Ishikawa (cell line): ENCODE results near the gene LRRC42.

Experiments used
- CEBPB ChIP-seq: IDR thresholded peaks from 2 replicates; pipeline ENCODE4 v1.6.1; 2012
- CREB1 ChIP-seq: IDR thresholded peaks from 2 replicates; pipeline ENCODE4 v1.6.1; 2012; ENCODE audit warnings: low read depth
- EGR1 ChIP-seq: IDR thresholded peaks from 2 replicates; pipeline ENCODE4 v1.6.1; 2012
- EP300 ChIP-seq: IDR thresholded peaks from 2 replicates; pipeline ENCODE4 v1.6.1; 2012; ENCODE audit warnings: borderline replicate concordance
- FOXM1 ChIP-seq: IDR thresholded peaks from 2 replicates; pipeline ENCODE4 v1.6.1; 2012; ENCODE audit warnings: low read depth, borderline replicate concordance
- NFIC ChIP-seq: IDR thresholded peaks from 2 replicates; pipeline ENCODE4 v1.6.1; 2012
- RAD21 ChIP-seq: IDR thresholded peaks from 2 replicates; pipeline ENCODE4 v1.6.1; 2012; ENCODE audit warnings: low read depth
- TAF1 ChIP-seq: IDR thresholded peaks from 2 replicates; pipeline ENCODE4 v1.6.1; 2012; ENCODE audit warnings: low read depth, mild to moderate bottlenecking
- TCF12 ChIP-seq: IDR thresholded peaks from 2 replicates; pipeline ENCODE4 v1.6.1; 2012; ENCODE audit warnings: low read depth
- TEAD4 ChIP-seq: IDR thresholded peaks from 2 replicates; pipeline ENCODE4 v1.6.1; 2012
- YY1 ChIP-seq: IDR thresholded peaks from 2 replicates; pipeline ENCODE4 v1.6.1; 2012; ENCODE audit warnings: low read depth
- ZBTB7A ChIP-seq: IDR thresholded peaks from 2 replicates; pipeline ENCODE4 v1.6.1; 2012; ENCODE audit warnings: low read depth
- TF ChIP-seq, protein P1 (sequence below): IDR thresholded peaks from 2 replicates; pipeline ENCODE4 v1.6.1; 2012
- TF ChIP-seq, protein P2 (sequence below): IDR thresholded peaks from 2 replicates; pipeline ENCODE4 v1.6.1; 2012
- TF ChIP-seq, protein P3 (sequence below): IDR thresholded peaks from 2 replicates; pipeline ENCODE4 v1.6.1; 2012; ENCODE audit warnings: low read depth, mild to moderate bottlenecking

The LRRC42 gene

DNA sequence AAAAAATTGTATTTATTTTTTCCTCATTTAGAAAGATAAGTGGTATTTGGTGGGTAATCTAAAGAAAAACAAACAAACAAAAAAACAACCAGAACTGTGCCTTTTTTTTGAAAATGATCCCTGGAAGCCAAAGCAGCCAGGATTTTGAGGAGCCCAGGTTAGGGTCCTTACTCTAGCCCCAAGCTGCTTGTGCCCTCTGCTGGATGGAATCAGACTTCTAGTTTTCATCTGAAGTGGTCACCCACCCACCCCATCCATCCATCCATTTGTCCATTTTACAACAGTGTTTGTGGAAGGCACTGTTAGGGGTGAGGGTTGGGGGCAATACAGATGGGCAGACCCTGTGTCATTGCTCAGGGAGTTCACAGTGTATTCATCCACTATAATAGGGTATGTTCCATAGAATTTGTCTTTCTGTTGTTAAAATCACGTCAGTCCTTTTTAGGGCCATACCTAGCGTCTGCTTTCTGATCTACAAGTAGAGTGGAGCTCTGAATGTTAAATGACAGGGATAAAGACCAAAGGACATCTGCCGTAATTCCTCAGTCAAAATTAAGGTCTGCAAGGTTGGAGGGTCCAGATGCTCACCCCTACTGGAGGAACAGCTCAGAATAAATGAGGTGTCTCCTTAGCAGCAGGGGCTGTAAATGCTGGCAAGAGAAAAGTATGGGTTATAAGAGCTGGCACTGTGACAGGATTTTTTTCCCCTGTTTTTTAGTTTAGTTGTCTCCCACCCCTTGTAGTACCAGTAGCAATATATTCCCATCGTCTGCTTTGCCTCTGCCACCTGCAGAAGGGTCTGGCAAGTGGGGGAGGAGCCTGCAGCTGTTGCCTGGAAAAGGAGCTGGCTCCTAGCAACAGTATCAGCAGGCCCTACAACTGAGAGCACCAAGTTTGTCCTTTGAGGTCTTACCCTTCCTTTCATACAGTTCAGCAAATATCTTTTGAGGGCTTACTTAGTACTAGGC lies 3.2 kb downstream of the LRRC42 start:
- TF ChIP-seq FOXM1 (no peak), RAD21 (peak; percentile 51), TEAD4 (peak; percentile 26; the same call in 1 of the 2 replicates)

DNA sequence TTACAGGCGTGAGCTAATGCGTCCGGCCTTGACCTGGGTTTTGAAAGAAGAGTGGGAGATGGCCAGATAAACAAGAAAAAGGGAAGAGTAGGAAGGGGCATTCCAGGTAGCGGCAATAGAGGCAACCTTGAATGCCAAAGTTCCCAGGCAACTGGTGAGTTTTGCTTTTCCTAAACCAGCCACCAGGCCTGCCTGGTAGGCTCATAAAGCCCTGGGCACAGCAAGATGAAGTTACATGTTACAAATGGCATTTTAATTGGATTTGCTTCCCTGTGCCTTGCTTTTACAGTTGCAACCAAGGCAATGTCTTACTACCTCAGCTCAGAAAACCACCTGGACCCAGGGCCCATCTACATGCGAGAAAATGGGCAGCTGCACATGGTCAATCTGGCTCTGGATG lies 5.5 kb downstream of the LRRC42 start:
- no peak for TF ChIP-seq FOXM1
- TF ChIP-seq CEBPB, result no peak
- no peak for TF ChIP-seq RAD21
- TF ChIP-seq, protein P1, sequence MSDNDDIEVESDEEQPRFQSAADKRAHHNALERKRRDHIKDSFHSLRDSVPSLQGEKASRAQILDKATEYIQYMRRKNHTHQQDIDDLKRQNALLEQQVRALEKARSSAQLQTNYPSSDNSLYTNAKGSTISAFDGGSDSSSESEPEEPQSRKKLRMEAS, result no peak

DNA sequence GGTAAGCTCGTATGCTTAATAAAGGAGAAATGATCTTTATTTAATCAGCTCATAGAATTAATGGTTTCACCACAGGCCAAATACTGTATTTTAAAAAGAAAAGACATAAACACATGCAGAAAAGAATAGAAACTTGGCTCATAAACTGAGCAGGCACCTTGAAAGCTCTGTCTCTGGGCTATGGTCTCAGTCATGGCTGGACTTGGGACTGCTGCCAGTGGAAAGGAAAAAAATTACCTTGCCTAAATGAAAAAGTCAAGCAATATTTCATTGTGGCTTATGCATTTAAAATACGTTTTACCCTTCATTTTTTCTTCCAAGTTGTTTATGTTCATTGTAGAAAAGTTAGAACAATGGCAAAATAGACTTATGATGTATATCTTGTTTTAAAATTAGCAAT lies 8.0 kb downstream of the LRRC42 start:
- TF ChIP-seq RAD21, result no peak
- no peak for TF ChIP-seq TEAD4
- no peak for TF ChIP-seq TCF12
- no peak for TF ChIP-seq FOXM1
- no peak for TF ChIP-seq ZBTB7A
- TF ChIP-seq, protein P1, result no peak
- TF ChIP-seq CREB1, result no peak
- no peak for TF ChIP-seq TAF1
- TF ChIP-seq YY1, result no peak
- TF ChIP-seq, protein P2, sequence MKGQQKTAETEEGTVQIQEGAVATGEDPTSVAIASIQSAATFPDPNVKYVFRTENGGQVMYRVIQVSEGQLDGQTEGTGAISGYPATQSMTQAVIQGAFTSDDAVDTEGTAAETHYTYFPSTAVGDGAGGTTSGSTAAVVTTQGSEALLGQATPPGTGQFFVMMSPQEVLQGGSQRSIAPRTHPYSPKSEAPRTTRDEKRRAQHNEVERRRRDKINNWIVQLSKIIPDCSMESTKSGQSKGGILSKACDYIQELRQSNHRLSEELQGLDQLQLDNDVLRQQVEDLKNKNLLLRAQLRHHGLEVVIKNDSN, result no peak
- no peak for TF ChIP-seq NFIC
- no peak for TF ChIP-seq EGR1
- TF ChIP-seq EP300, result no peak
- TF ChIP-seq CEBPB, result no peak
- TF ChIP-seq, protein P3, sequence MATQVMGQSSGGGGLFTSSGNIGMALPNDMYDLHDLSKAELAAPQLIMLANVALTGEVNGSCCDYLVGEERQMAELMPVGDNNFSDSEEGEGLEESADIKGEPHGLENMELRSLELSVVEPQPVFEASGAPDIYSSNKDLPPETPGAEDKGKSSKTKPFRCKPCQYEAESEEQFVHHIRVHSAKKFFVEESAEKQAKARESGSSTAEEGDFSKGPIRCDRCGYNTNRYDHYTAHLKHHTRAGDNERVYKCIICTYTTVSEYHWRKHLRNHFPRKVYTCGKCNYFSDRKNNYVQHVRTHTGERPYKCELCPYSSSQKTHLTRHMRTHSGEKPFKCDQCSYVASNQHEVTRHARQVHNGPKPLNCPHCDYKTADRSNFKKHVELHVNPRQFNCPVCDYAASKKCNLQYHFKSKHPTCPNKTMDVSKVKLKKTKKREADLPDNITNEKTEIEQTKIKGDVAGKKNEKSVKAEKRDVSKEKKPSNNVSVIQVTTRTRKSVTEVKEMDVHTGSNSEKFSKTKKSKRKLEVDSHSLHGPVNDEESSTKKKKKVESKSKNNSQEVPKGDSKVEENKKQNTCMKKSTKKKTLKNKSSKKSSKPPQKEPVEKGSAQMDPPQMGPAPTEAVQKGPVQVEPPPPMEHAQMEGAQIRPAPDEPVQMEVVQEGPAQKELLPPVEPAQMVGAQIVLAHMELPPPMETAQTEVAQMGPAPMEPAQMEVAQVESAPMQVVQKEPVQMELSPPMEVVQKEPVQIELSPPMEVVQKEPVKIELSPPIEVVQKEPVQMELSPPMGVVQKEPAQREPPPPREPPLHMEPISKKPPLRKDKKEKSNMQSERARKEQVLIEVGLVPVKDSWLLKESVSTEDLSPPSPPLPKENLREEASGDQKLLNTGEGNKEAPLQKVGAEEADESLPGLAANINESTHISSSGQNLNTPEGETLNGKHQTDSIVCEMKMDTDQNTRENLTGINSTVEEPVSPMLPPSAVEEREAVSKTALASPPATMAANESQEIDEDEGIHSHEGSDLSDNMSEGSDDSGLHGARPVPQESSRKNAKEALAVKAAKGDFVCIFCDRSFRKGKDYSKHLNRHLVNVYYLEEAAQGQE, result no peak

DNA sequence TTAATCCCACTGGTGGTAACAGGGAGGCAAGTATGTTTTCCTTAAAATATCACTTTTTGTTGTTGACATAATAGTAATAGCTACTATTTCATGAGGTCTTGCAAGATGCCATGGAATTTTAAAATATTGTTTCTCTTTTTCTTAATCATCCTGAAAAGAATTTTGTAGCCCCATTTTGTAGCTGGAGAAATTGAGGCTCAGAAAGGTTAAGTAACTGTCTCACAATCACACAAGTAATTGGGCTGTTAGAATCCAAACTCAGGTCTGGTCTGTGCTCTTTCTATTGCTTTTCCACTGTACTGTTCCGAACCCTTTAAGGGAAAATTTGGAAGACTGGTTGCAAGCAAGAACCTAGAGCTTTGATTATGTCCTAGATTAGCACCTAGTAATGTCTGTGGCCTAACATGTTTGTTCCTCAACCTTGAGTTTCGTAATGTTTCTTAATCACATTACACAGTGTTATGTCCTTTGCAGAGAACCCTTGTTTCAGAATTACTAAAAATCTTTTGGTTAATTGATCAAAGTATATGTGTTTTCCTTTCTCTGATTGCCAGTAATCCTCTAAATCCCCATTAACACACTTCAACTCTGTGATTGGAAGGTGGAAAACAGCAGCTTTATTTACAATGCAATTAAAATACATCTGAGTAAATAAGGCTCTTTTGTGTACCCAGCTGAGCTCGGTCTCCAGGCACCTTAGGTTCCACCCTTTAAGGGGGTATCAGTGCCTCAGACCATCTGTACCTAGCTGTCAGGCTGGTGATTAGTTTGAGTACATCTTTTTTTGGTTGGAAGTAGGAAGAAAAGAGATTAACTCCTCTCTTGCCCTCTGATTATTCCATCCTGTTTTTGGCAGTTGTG lies 10.4 kb downstream of the LRRC42 start:
- TF ChIP-seq, protein P3, result no peak
- TF ChIP-seq FOXM1, result no peak
- no peak for TF ChIP-seq TEAD4
- TF ChIP-seq TCF12, result no peak
- TF ChIP-seq, protein P2, result no peak
- no peak for TF ChIP-seq EGR1
- no peak for TF ChIP-seq CREB1
- no peak for TF ChIP-seq RAD21
- TF ChIP-seq, protein P1, result no peak
- TF ChIP-seq CEBPB, result no peak
- no peak for TF ChIP-seq YY1
- no peak for TF ChIP-seq EP300

DNA sequence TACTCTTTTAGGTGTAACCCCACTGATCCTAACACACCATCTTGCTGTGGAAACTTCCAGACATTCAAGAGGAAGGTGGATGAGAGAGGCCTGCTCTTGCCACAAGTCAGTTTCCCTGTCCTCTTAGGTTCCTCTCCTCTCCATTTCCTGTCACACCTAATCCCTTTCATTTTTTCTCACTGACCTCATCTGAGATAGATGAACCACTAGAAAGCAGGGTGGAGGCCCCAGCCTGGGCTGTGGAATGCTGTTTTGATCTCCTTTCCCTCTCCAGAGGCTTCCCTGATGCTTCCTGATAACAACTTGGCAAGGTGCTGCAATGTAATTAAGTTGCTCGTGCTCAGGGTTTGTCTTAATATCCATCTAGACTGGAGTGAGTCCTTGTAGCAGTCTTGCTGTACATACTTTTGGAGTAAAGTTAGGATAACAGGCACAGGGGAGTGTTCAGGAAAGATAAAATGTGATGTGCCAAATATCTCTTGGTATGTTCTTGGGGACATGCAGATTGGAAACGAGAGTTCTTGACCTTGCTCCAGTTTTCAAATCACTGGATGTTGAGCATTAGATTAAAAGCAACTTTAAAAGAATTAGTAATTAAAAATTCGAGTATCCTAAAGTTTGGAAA lies 11.2 kb downstream of the LRRC42 start:
- no peak for TF ChIP-seq CREB1
- TF ChIP-seq TEAD4, result no peak
- TF ChIP-seq ZBTB7A, result no peak
- no peak for TF ChIP-seq NFIC
- TF ChIP-seq CEBPB, result no peak
- TF ChIP-seq, protein P3, result no peak
- TF ChIP-seq TAF1, result no peak
- TF ChIP-seq EGR1, result no peak
- TF ChIP-seq FOXM1, result no peak
- no peak for TF ChIP-seq EP300
- no peak for TF ChIP-seq TCF12
- TF ChIP-seq, protein P2, result no peak
- TF ChIP-seq YY1, result no peak
